Left lung (tissue), 10 donors: Measurements from ENCODE around the gene MAML2. TPM values are rescaled to one million over a fixed set of nuclear protein-coding genes. Genes with fewer than 3 reads are reported as not detected.

Experiments used
- ATAC-seq: fragments of 200-7000 bp; cut with Tn5 transposase; one replicate; pipeline ENCODE4 v1.9.1; 2020; ENCODE audit warnings: moderate library complexity
- DNase-seq, 4 donors: peaks; one replicate each; pipeline ENCODE4 v3.0.0-alpha.2; 2013 to 2020
- H3K27ac ChIP-seq, 2 donors: fragments of 200-600 bp; sonication (generic) in 1 of 2; one replicate each; pipeline versions ENCODE4 v1.5.0 to v1.8.0; 2020 to 2021
- H3K27me3 ChIP-seq, 2 donors: fragments of 200-600 bp; sonication (generic) in 1 of 2; one replicate each; pipeline versions ENCODE4 v1.5.0 to v1.8.0; 2020 to 2021
- H3K36me3 ChIP-seq, 2 donors: fragments of 200-600 bp; sonication (generic) in 1 of 2; one replicate each; pipeline versions ENCODE4 v1.5.0 to v1.8.0; 2020 to 2021
- H3K4me1 ChIP-seq, 2 donors: fragments of 200-600 bp; one replicate each; pipeline ENCODE4 v1.8.0; 2021
- H3K4me3 ChIP-seq, 2 donors: fragments of 200-600 bp; sonication (generic) in 1 of 2; one replicate each; pipeline versions ENCODE4 v1.5.0 to v1.8.0; 2020 to 2021; ENCODE audit warnings: mild to moderate bottlenecking in 1 of 2
- H3K9me3 ChIP-seq, 2 donors: fragments of 200-600 bp; sonication (generic) in 1 of 2; one replicate each; pipeline versions ENCODE4 v1.5.0 to v1.8.0; 2020 to 2021
- CTCF ChIP-seq, 2 donors: fragments of 200-600 bp; sonication (generic) in 1 of 2; IDR thresholded peaks; one replicate each; pipeline versions ENCODE4 v1.5.0 to v1.8.0; 2021; ENCODE audit warnings: antibody characterized with exemption in 2 of 2
- intact Hi-C, 2 donors: fragments of 100-400 bp; cut with DNase I; formaldehyde crosslinking; loops; one replicate each; pipeline versions ENCODE4 v1.11.2 to v1.14.2; 2022
- polyA plus RNA-seq, 6 donors: library from polyadenylated mRNA; unstranded; fragments of 120-200 nt; gene quantifications; one replicate each; pipeline ENCODE4 v1.2.1, GENCODE V29; 2013; ENCODE audit not compliant: insufficient read length in 6 of 6
- total RNA-seq, 2 donors: library from RNA; stranded (reverse); fragmentation: NEBNext Ultra II Directional; extraction: Animal tissue kit (Norgen Biotek cat#: 25700); gene quantifications; one replicate each; pipeline ENCODE4 v1.2.1, GENCODE V29; 2021
- donor health status: DM: no; HTN: yes; CAD: no.
- donor health status: DM: no; HTN: no; CAD: no.

MAML2 gene
- total and polyA plus RNA-seq, 8 donors = 18.7 to 44.0 (median 36.6) TPM

- DNase-seq (peak in 2 of 4 donors; percentile 51 to 71), ATAC-seq (peak; percentile 90)
- TF ChIP-seq CTCF (IDR thresholded peaks at IDR 0.05) = no peak
- Histone ChIP-seq H3K36me3 (no peaks in the 10 kb centered on the region), H3K27me3 (no peaks in the 10 kb centered on the region), H3K4me1 (peaks cover 3 to 23% of the 10 kb centered on the region in 2 donors), H3K4me3 (no peak overlapping the region), H3K27ac (peak overlapping the region in 1 of 2 donors; percentile 51), H3K9me3 (no peaks in the 10 kb centered on the region)
- intact Hi-C loops = no loop called here
These were observed 208.4 kb downstream of the MAML2 start for GRCh38 chr11:96134602-96135001.

- no peak for DNase-seq
- H3K9me3 ChIP-seq = no peaks in the 10 kb centered on the region
- H3K27me3 ChIP-seq = no peaks in the 10 kb centered on the region
- no peaks in the 10 kb centered on the region for H3K36me3 ChIP-seq
- H3K27ac ChIP-seq = no peak overlapping the region
- peaks cover 3 to 23% of the 10 kb centered on the region in 2 donors for H3K4me1 ChIP-seq
- TF ChIP-seq CTCF (IDR thresholded peaks at IDR 0.05) = no peak
- H3K4me3 ChIP-seq = no peak overlapping the region
- ATAC-seq = no peak
- intact Hi-C loops = no loop called here
These were observed 210.6 kb downstream of the MAML2 start for GRCh38 chr11:96132437-96132836.

- Histone ChIP-seq H3K27me3 (no peaks in the 10 kb centered on the region), H3K9me3 (no peaks in the 10 kb centered on the region), H3K4me3 (no peak overlapping the region), H3K36me3 (no peaks in the 10 kb centered on the region), H3K4me1 (peaks cover 0 to 13% of the 10 kb centered on the region in 2 donors), H3K27ac (no peak overlapping the region)
- DNase-seq (no peak), ATAC-seq (no peak)
- no peak for TF ChIP-seq CTCF (IDR thresholded peaks at IDR 0.05)
- intact Hi-C loops = no loop called here
These were observed 212.9 kb downstream of the MAML2 start for GRCh38 chr11:96130061-96130620.

- Histone ChIP-seq H3K9me3 (no peaks in the 10 kb centered on the region), H3K27me3 (no peaks in the 10 kb centered on the region), H3K27ac (no peak overlapping the region), H3K36me3 (no peaks in the 10 kb centered on the region), H3K4me1 (no peaks in the 10 kb centered on the region), H3K4me3 (no peak overlapping the region)
- ATAC-seq (no peak), DNase-seq (peak in 1 of 4 donors; percentile 58)
- no peak for TF ChIP-seq CTCF (IDR thresholded peaks at IDR 0.05)
- intact Hi-C loops = no loop called here
These were observed 215.4 kb downstream of the MAML2 start for GRCh38 chr11:96127596-96127959.

DNA sequence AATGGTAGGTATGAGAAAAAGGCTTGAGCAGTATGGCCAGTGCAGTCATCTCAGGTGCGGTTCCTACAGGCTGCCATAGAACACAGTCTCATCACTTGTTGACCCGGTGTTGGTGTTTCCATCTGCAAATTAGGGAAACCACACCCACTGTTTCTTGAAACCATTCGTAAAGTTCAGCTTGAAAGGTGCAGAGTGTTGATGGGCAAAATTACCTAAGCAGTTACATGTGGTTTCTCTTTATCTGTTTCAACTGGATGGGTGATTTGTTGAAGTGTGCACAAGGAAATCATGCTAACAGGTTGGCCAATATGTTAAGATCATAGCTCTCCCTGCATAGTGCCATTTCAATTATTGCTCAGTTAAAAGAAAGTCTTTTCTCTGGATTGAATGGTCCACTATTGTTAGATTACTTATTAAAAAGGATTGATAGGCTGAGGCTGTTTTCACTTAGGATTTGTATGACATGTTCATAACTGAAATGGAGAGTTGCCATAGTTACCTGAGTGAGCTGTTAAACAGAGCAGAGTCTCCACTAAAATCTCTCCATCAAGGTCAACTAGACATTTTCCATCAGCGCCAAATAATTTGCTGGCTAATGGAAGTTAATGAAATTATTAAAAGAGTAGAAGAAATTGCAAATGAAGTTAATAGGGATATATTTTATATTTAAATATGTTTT lies 215.9 kb downstream of the MAML2 start:
- DNase-seq (no peak), ATAC-seq (no peak)
- H3K27ac ChIP-seq = no peak overlapping the region

More for the DNA sequence above, 215.9 kb downstream of the MAML2 start:
- intact Hi-C loops = no loop called here
- H3K27me3 ChIP-seq = no peaks in the 10 kb centered on the region
- no peaks in the 10 kb centered on the region for H3K4me1 ChIP-seq
- TF ChIP-seq CTCF (IDR thresholded peaks at IDR 0.05) = no peak
- H3K9me3 ChIP-seq = no peaks in the 10 kb centered on the region
- no peak overlapping the region for H3K4me3 ChIP-seq
- no peaks in the 10 kb centered on the region for H3K36me3 ChIP-seq
